Chondrocyte (in vitro differentiated cells): ENCODE measurements around the gene TRMT1. TPM values are rescaled to one million over a fixed set of nuclear protein-coding genes. Genes with fewer than 3 reads are reported as not detected.

Experiments used
- DNase-seq: peaks from one replicate; pipeline ENCODE4 v3.0.0; 2021; ENCODE audit warnings: mixed read lengths, low spot score
- H3K27ac Mint-ChIP-seq: one replicate; pipeline ENCODE4 v1.8.0; 2021; ENCODE audit warnings: mild to moderate bottlenecking, moderate library complexity, mixed read lengths; ENCODE audit not compliant: unreplicated experiment
- H3K27me3 Mint-ChIP-seq: 2 replicates; pipeline ENCODE4 v1.8.0; 2021; ENCODE audit warnings: low read depth, mixed read lengths
- H3K36me3 Mint-ChIP-seq: 2 replicates; pipeline ENCODE4 v1.8.0; 2021; ENCODE audit warnings: low read depth, mixed read lengths
- H3K4me1 Mint-ChIP-seq: 2 replicates; pipeline ENCODE4 v1.8.0; 2021; ENCODE audit warnings: low read depth, mild to moderate bottlenecking, mixed read lengths
- H3K4me3 Mint-ChIP-seq: one replicate; pipeline ENCODE4 v1.8.0; 2021; ENCODE audit warnings: mild to moderate bottlenecking, moderate library complexity, mixed read lengths; ENCODE audit not compliant: unreplicated experiment
- H3K9me3 Mint-ChIP-seq: 2 replicates; pipeline ENCODE4 v1.8.0; 2021; ENCODE audit warnings: low read depth, mixed read lengths
- total RNA-seq: library from RNA; stranded (reverse); gene quantifications from 3 replicates; pipeline ENCODE4 v1.2.1, GENCODE V29; 2021
- TF ChIP-seq, protein P1 (sequence below): fragments of 200-600 bp; sonication (generic); IDR thresholded peaks from 2 replicates; pipeline ENCODE4 v1.5.0; 2021; ENCODE audit warnings: antibody characterized with exemption, mild to moderate bottlenecking, moderate library complexity

TRMT1 gene
- total RNA-seq, 1 donor from 2014 or later = 25.4 TPM

DNA sequence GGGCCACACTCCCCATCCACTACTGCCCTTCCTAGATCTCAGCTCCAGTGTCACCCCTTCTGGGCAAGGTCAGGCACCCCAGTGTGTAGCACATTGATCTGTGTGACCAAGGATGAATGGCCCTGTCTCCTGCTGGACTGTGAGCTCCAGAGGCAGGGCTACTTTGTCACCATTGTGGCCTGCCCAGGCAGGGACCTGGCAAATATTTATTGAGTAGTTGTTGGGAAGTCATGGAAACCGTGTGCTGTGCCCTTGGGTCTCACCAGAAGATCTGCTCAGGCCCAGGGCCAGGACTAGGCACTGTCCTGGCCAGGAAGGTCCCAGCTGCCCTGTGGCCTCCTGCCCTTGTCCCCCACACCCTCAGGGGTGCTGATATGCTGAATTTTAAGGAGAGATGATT, 12.0 kb upstream of the TRMT1 start:
- peaks cover 2% of the 10 kb centered on the region for H3K36me3 Mint-ChIP-seq
- DNase-seq = no peak
- no peaks in the 10 kb centered on the region for H3K9me3 Mint-ChIP-seq
- TF ChIP-seq, protein P1, sequence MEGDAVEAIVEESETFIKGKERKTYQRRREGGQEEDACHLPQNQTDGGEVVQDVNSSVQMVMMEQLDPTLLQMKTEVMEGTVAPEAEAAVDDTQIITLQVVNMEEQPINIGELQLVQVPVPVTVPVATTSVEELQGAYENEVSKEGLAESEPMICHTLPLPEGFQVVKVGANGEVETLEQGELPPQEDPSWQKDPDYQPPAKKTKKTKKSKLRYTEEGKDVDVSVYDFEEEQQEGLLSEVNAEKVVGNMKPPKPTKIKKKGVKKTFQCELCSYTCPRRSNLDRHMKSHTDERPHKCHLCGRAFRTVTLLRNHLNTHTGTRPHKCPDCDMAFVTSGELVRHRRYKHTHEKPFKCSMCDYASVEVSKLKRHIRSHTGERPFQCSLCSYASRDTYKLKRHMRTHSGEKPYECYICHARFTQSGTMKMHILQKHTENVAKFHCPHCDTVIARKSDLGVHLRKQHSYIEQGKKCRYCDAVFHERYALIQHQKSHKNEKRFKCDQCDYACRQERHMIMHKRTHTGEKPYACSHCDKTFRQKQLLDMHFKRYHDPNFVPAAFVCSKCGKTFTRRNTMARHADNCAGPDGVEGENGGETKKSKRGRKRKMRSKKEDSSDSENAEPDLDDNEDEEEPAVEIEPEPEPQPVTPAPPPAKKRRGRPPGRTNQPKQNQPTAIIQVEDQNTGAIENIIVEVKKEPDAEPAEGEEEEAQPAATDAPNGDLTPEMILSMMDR = no peak
- no peak overlapping the region for H3K4me3 Mint-ChIP-seq
- no peaks in the 10 kb centered on the region for H3K27me3 Mint-ChIP-seq
- H3K27ac Mint-ChIP-seq = peak overlapping the region; percentile 41
- peaks cover 3% of the 10 kb centered on the region for H3K4me1 Mint-ChIP-seq

DNA sequence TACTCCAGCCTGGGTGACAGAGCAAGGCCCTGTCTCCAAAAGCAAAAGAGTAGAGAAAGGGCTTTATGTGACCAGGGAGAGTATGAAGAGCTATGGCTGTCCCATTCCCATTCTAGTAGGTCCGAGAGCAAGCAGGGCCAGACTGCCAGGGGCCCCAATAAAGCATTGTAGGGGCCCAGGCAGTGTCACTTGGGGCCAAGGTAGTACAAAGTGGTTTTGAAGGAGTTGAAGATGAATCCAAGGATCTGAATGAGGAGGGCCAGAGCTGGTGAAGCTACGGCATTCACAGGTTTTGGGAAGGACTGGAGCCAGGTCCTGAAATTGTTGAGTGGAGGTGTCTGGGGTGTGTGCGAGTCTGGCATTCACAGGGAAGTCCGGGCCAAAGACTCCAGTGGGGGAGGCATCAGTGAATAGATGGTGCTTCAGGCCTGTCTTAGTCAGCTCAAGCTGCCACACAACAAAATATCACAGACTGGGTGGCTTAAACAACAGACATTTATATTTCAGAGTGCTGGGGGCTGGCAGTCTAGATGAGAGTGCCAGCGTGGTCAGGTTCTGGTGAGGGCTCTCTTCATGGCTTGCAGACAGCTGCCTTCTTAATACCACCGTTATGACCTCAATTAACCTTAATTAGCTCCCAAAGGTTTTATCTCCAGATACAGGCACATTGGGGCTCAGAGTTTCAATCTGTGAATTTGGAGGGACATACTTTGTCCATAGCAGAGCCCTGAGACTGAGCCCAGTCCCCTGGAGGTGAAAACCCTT, 11.5 kb upstream of the TRMT1 start:
- TF ChIP-seq, protein P1 = no peak
- Mint-ChIP-seq H3K27ac (no peak overlapping the region), H3K4me3 (no peak overlapping the region), H3K27me3 (no peaks in the 10 kb centered on the region), H3K9me3 (no peaks in the 10 kb centered on the region), H3K36me3 (peaks cover 2% of the 10 kb centered on the region), H3K4me1 (peaks cover 3% of the 10 kb centered on the region)
- DNase-seq = no peak

DNA sequence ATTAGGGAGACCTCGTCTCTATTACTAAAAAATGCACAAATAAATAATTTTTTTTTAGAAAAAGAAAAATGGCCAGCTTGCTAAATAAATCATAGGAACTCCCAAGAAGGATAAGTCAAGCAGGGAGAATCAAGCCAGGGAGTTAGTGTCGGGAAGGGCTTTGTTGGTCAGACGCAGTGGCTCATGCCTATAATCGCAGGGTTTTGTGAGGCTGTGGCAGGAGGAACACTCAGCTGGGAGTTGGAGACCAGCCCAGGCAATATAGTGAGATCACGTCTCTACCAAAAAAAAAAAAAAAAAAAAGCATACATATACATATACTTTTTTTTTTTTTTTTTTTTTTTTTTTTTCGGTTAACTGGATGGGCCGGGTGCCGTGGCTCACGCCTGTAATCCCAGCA, 10.5 kb upstream of the TRMT1 start:
- Mint-ChIP-seq H3K27ac (no peak overlapping the region), H3K4me3 (no peak overlapping the region), H3K9me3 (no peaks in the 10 kb centered on the region), H3K27me3 (no peaks in the 10 kb centered on the region), H3K36me3 (no peaks in the 10 kb centered on the region), H3K4me1 (peaks cover 8% of the 10 kb centered on the region)
- no peak for DNase-seq
- TF ChIP-seq, protein P1 = no peak

- Mint-ChIP-seq H3K27me3 (no peaks in the 10 kb centered on the region), H3K9me3 (no peaks in the 10 kb centered on the region), H3K4me3 (no peak overlapping the region), H3K27ac (peak overlapping the region; percentile 54), H3K36me3 (no peaks in the 10 kb centered on the region), H3K4me1 (peaks cover 36% of the 10 kb centered on the region)
- TF ChIP-seq, protein P1 = no peak
- DNase-seq = no peak
Measured at GRCh38 chr19:13122980-13123957, 6.7 kb upstream of the TRMT1 start.

GRCh38 chr19:13122275-13122878, 5.8 kb upstream of the TRMT1 start:
- no peaks in the 10 kb centered on the region for H3K36me3 Mint-ChIP-seq
- peak overlapping the region; percentile 25 for H3K27ac Mint-ChIP-seq
- DNase-seq = no peak
- no peak overlapping the region for H3K4me3 Mint-ChIP-seq
- H3K4me1 Mint-ChIP-seq = peaks cover 39% of the 10 kb centered on the region
- no peaks in the 10 kb centered on the region for H3K9me3 Mint-ChIP-seq
- TF ChIP-seq, protein P1 = no peak
- no peaks in the 10 kb centered on the region for H3K27me3 Mint-ChIP-seq
